HG03558 (cell line): ENCODE results near the gene CD55.

Experiments
- ATAC-seq: cut with Tn5 transposase; IDR thresholded peaks from one replicate; pipeline ENCODE4 v1.9.1; 2021; ENCODE audit warnings: moderate number of reproducible peaks; ENCODE audit not compliant: unreplicated experiment; ENCODE audit errors: extremely low read depth

The CD55 gene

DNA sequence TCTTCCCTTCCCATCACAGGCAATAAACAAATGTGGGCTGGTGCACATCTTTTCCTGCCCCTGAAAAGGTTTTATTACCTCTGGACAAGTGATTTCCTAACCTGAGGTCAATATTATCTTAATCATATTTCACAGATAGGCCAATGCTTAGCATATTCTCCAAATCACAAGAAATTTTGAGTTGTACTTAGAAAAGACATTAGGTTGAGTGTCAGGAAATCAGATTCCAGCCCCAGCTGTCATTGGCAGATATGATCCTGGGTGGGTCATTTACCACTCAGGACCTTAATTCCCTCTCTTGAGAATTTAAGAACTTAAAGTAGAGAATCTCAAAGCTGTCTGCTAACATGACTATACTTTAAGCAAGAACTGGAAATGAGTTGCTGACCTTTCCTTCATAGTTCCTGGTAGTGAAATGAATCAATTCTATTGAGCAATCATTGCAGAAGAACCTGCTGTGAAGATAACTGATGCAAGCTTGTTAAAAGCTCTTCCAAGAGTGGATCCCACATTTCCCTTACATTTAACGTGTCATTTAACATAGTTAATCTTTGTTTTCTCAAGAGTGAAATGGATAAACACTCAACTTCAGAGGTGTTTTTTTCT is 86.3 kb downstream of the CD55 start:
- no peak for ATAC-seq
